ENCODE measurements around the gene MAN2B2.

The MAN2B2 gene

DNA sequence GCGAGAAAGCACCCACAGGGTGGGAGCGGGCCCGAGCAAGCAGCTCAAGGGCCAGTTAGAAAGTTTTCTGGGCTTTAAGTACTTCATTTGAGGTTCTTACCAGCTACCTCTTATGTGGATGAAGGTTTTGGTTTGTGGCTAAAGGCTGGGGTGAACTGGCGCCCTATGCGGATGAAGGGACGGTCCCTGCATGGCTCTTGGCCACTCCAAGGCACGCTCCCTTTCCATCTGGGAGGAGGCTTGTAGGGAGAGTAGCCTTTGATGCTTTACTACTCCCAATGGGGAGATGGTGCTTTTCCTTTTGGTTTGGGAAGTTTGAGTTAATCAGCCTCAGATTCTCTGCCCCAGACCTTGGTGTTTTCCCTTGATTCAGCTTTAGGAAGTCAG, 83.2 kb downstream of the MAN2B2 start:
- H3K27me3 ChIP-seq (ENCODE audit: insufficient read depth, low read depth, severe bottlenecking), result no peaks in the 10 kb centered on the region
- no peak overlapping the region for H3K4me3 ChIP-seq (ENCODE audit: low read depth, low read length)
- H3K36me3 ChIP-seq, result no peaks in the 10 kb centered on the region
- TF ChIP-seq, protein P1, sequence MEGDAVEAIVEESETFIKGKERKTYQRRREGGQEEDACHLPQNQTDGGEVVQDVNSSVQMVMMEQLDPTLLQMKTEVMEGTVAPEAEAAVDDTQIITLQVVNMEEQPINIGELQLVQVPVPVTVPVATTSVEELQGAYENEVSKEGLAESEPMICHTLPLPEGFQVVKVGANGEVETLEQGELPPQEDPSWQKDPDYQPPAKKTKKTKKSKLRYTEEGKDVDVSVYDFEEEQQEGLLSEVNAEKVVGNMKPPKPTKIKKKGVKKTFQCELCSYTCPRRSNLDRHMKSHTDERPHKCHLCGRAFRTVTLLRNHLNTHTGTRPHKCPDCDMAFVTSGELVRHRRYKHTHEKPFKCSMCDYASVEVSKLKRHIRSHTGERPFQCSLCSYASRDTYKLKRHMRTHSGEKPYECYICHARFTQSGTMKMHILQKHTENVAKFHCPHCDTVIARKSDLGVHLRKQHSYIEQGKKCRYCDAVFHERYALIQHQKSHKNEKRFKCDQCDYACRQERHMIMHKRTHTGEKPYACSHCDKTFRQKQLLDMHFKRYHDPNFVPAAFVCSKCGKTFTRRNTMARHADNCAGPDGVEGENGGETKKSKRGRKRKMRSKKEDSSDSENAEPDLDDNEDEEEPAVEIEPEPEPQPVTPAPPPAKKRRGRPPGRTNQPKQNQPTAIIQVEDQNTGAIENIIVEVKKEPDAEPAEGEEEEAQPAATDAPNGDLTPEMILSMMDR (IDR thresholded peaks at IDR 0.05; ENCODE audit: low read depth, low read length), result no peak
- no peak for DNase-seq
- H3K9me3 ChIP-seq (ENCODE audit: severe bottlenecking), result no peaks in the 10 kb centered on the region
- H3K27ac ChIP-seq, result no peak overlapping the region

DNA sequence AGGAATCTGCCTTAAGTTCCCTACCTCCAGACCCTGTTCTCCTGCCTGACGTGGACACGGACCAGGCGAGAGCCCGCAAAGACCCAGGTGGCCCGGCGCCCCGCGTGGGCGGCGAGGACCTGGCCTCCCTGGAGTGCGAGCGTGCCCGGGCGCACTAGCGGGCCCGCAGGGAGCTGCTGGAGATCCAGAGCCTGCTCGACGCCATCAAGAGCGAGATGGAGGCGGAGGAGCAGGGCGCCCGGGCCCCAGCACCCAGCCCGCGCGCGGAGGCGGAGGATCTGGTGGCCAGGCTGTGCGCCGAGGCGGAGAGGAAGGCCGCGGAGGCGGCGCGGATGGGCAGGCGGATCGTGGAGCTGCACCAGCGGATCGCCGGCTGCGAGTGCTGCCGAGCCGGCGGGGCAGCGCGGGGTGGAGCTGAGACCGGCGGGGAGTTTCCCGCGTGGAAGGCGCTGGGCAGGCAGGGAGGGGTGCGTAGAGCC, 83.6 kb downstream of the MAN2B2 start:
- DNase-seq, result no peak
- TF ChIP-seq, protein P1 (IDR thresholded peaks at IDR 0.05; ENCODE audit: low read depth, low read length), result no peak
- Histone ChIP-seq H3K27me3 (ENCODE audit: insufficient read depth, low read depth, severe bottlenecking) (peaks cover 2% of the 10 kb centered on the region), H3K27ac (no peak overlapping the region), H3K4me3 (ENCODE audit: low read depth, low read length) (no peak overlapping the region), H3K9me3 (ENCODE audit: severe bottlenecking) (no peaks in the 10 kb centered on the region), H3K36me3 (no peaks in the 10 kb centered on the region)

DNA sequence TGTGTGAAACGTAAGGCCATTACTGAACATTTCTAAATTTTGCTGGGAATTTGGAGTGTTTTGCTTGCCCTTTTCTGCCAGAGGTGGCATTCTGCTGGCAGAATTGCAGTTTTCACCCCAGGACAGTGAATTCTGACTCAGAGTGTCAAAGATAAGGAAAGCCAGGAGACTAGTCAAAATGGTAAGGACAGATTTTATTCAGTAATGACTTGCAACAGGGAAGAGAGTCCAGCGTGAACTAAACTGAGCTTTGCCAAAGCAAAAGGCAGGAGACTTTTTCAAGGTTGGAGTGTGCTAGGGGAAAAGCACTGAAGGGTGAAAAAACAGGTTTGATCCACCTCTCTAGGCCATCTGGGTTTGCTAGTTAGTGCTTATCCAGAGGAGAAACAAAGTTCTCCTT, 84.9 kb downstream of the MAN2B2 start:
- H3K27ac ChIP-seq, result no peak overlapping the region
- no peaks in the 10 kb centered on the region for H3K36me3 ChIP-seq
- DNase-seq, result no peak
- H3K4me3 ChIP-seq (ENCODE audit: low read depth, low read length), result no peak overlapping the region
- TF ChIP-seq, protein P1 (IDR thresholded peaks at IDR 0.05; ENCODE audit: low read depth, low read length), result no peak
- peaks cover 8% of the 10 kb centered on the region for H3K27me3 ChIP-seq (ENCODE audit: insufficient read depth, low read depth, severe bottlenecking)
- no peaks in the 10 kb centered on the region for H3K9me3 ChIP-seq (ENCODE audit: severe bottlenecking)

DNA sequence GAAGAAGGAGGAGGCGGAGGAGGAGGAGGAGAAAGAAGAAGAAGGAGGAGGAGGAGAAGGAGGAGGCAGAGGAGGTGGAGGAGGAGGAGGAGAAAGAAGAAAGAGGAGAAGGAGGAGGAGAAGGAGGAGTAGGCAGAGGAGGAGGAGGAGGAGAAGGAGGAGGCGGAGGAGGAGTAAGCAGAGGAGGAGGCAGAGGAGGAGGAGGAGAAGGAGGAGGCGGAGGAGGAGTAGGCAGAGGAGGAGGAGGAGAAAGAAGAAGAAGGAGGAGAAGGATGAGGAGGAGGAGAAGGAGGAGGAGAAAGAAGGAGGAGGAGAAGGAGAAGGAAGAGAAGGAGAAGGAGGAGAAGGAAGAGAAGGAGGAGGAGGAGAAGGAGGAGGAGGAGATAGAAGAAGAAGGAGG, 85.4 kb downstream of the MAN2B2 start:
- no peak overlapping the region for H3K27ac ChIP-seq
- H3K36me3 ChIP-seq, result no peaks in the 10 kb centered on the region
- H3K4me3 ChIP-seq (ENCODE audit: low read depth, low read length), result no peak overlapping the region
- TF ChIP-seq, protein P1 (IDR thresholded peaks at IDR 0.05; ENCODE audit: low read depth, low read length), result no peak
- H3K27me3 ChIP-seq (ENCODE audit: insufficient read depth, low read depth, severe bottlenecking), result peaks cover 8% of the 10 kb centered on the region
- H3K9me3 ChIP-seq (ENCODE audit: severe bottlenecking), result no peaks in the 10 kb centered on the region
- no peak for DNase-seq

DNA sequence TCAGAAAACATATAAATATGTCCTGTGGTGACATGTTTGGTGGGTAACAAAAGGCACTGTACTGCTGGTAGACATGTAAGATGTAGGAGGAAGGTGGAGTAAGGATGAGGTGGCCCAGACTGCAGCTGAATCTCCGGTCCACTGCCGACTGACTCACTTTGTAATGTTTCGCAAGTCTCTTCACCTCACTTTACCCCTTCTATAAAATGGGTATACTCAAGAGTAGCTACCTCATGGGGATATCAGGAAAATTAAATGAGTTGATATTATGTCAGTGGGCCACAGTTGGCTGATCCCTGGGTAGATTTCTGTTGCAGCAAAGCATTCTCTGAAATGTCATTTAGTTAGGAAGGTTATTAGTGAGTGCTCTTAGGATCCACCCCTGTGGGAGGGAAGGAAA, 87.6 kb downstream of the MAN2B2 start:
- Histone ChIP-seq H3K4me3 (ENCODE audit: low read depth, low read length) (no peak overlapping the region), H3K27ac (no peak overlapping the region), H3K9me3 (ENCODE audit: severe bottlenecking) (no peaks in the 10 kb centered on the region), H3K36me3 (no peaks in the 10 kb centered on the region), H3K27me3 (ENCODE audit: insufficient read depth, low read depth, severe bottlenecking) (peaks cover 8% of the 10 kb centered on the region)
- TF ChIP-seq, protein P1 (IDR thresholded peaks at IDR 0.05; ENCODE audit: low read depth, low read length), result no peak
- no peak for DNase-seq

Measured in WERI-Rb-1 (cell line).